CD14-positive monocyte (primary cell): ENCODE data around the gene DDX31. TPM values are rescaled to one million over a fixed set of nuclear protein-coding genes. Genes with fewer than 3 reads are reported as not detected.

Source experiments
- DNase-seq, 3 donors: peaks; one replicate each; pipeline ENCODE4 v3.0.0-alpha.2; 2011 to 2022
- H2AFZ ChIP-seq: 2 replicates; pipeline ENCODE4 v1.6.0; 2012; ENCODE audit warnings: mild to moderate bottlenecking, low read depth, low read length, inconsistent platforms; ENCODE audit not compliant: insufficient read depth, poor library complexity, severe bottlenecking
- H3K27ac ChIP-seq, 2 donors: 1 replicate in 1 of 2; 2 replicates in 1 of 2; pipeline ENCODE4 v1.5.1; 2012 to 2013; ENCODE audit warnings: low read length in 2 of 2, control low read depth in 1 of 2, inconsistent platforms in 1 of 2, low read depth in 1 of 2, mild to moderate bottlenecking in 1 of 2
- H3K27me3 ChIP-seq, 2 donors: one replicate each; pipeline versions ENCODE4 v1.6.0 to v1.6.1; 2011 to 2013; ENCODE audit warnings: low read length in 2 of 2; ENCODE audit not compliant: control insufficient read depth in 2 of 2, insufficient read depth in 2 of 2
- H3K36me3 ChIP-seq, 2 donors: replicated peaks in 1 of 2; 1 replicate in 1 of 2; 2 replicates in 1 of 2; pipeline versions ENCODE4 v1.5.1 to v1.6.1; 2012 to 2013; ENCODE audit warnings: low read length in 2 of 2, control low read depth in 1 of 2, inconsistent platforms in 1 of 2, mild to moderate bottlenecking in 1 of 2; ENCODE audit not compliant: insufficient read depth in 2 of 2, control insufficient read depth in 1 of 2
- H3K4me1 ChIP-seq, 2 donors: 1 replicate in 1 of 2; 2 replicates in 1 of 2; pipeline versions ENCODE4 v1.5.1 to v1.6.1; 2012 to 2013; ENCODE audit warnings: low read length in 2 of 2, control low read depth in 1 of 2, inconsistent platforms in 1 of 2, mild to moderate bottlenecking in 1 of 2, moderate library complexity in 1 of 2; ENCODE audit not compliant: insufficient read depth in 2 of 2, control insufficient read depth in 1 of 2
- H3K4me2 ChIP-seq: replicated peaks from 2 replicates; pipeline ENCODE3; 2012; ENCODE audit warnings: low read length, moderate library complexity, mild to moderate bottlenecking; ENCODE audit not compliant: poor library complexity, severe bottlenecking; ENCODE audit errors: extremely low read depth
- H3K4me3 ChIP-seq, 3 experiments: fragments of 200-600 bp in 1 of 3; sonication (generic) in 1 of 3; replicated peaks in 1 of 3; 1 replicate in 2 of 3; 2 replicates in 1 of 3; pipeline ENCODE4 v1.5.1; 2011 to 2013; ENCODE audit warnings: low read length in 3 of 3, mild to moderate bottlenecking in 3 of 3, control low read depth in 2 of 3, low read depth in 2 of 3, inconsistent platforms in 1 of 3, moderate library complexity in 1 of 3
- H3K79me2 ChIP-seq: 2 replicates; pipeline ENCODE4 v1.6.0; 2012; ENCODE audit warnings: mild to moderate bottlenecking, control low read depth, inconsistent platforms, low read length, moderate library complexity; ENCODE audit not compliant: insufficient read depth
- H3K9ac ChIP-seq: 2 replicates; pipeline ENCODE4 v1.6.0; 2017; ENCODE audit warnings: low read length, mild to moderate bottlenecking; ENCODE audit not compliant: insufficient read depth, poor library complexity, severe bottlenecking
- H3K9me3 ChIP-seq, 2 donors: replicated peaks in 1 of 2; 1 replicate in 1 of 2; 2 replicates in 1 of 2; pipeline versions ENCODE4 v1.5.1 to v1.6.1; 2012 to 2013; ENCODE audit warnings: low read length in 2 of 2, control low read depth in 1 of 2; ENCODE audit not compliant: control insufficient read depth in 1 of 2, insufficient read depth in 1 of 2
- H4K20me1 ChIP-seq: 2 replicates; pipeline ENCODE4 v1.6.0; 2012; ENCODE audit warnings: mild to moderate bottlenecking, low read length, control low read depth, moderate library complexity; ENCODE audit not compliant: insufficient read depth
- H3K27ac Mint-ChIP-seq, 7 donors: one replicate each; pipeline ENCODE4 v1.8.0; 2020; ENCODE audit warnings: mild to moderate bottlenecking in 7 of 7, mixed read lengths in 7 of 7, moderate library complexity in 6 of 7, inconsistent platforms in 2 of 7
- H3K27me3 Mint-ChIP-seq, 3 donors: one replicate each; pipeline ENCODE4 v1.8.0; 2021 to 2022; ENCODE audit warnings: low read depth in 3 of 3, mild to moderate bottlenecking in 3 of 3, mixed read lengths in 3 of 3, moderate library complexity in 3 of 3, inconsistent platforms in 1 of 3
- H3K36me3 Mint-ChIP-seq, 2 donors: one replicate each; pipeline ENCODE4 v1.8.0; 2020; ENCODE audit warnings: mixed read lengths in 2 of 2, inconsistent platforms in 1 of 2, mild to moderate bottlenecking in 1 of 2
- H3K4me1 Mint-ChIP-seq: one replicate; pipeline ENCODE4 v1.8.0; 2020; ENCODE audit warnings: mild to moderate bottlenecking, mixed read lengths
- H3K4me3 Mint-ChIP-seq, 2 donors: one replicate each; pipeline ENCODE4 v1.8.0; 2020; ENCODE audit warnings: mild to moderate bottlenecking in 2 of 2, mixed read lengths in 2 of 2, moderate library complexity in 1 of 2
- H3K9me3 Mint-ChIP-seq, 7 donors: one replicate each; pipeline ENCODE4 v1.8.0; 2020 to 2022; ENCODE audit warnings: mixed read lengths in 7 of 7, mild to moderate bottlenecking in 6 of 7, moderate library complexity in 6 of 7, inconsistent platforms in 2 of 7
- WGBS: methylation state at CpG from one replicate; pipeline ENCODE4 v1.1.5; 2013; ENCODE audit warnings: missing lambda C conversion rate; ENCODE audit not compliant: insufficient coverage; 5-methylcytosine and 5-hydroxymethylcytosine counted together
- intact Hi-C, 2 donors: fragments of 100-400 bp; cut with micrococcal nuclease; formaldehyde crosslinking; loops; one replicate each; pipeline versions ENCODE4 v1.15.0 to v1.15.1; 2023
- polyA plus RNA-seq, 3 donors: library from polyadenylated mRNA; depleted of rRNA in 1 of 3; unstranded in 2 of 3; stranded (reverse) in 1 of 3; fragments of 300-500 nt in 2 of 3; fragments of >200 nt in 1 of 3; fragmentation: Illumina TruSeq in 2 of 3; gene quantifications; 1 replicate in 2 of 3; 2 replicates in 1 of 3; pipeline ENCODE4 v1.2.3, GENCODE V29; 2012 to 2021
- TF ChIP-seq, protein P1 (sequence below): fragments of 200-600 bp; IDR thresholded peaks from one replicate; pipeline ENCODE4 v1.8.0; 2022; ENCODE audit warnings: antibody characterized with exemption, mild to moderate bottlenecking

The DDX31 gene
- polyA plus RNA-seq, 3 donors = 1.1 to 4.2 (median 1.5) TPM

- Histone ChIP-seq H3K9ac (no peak overlapping the region), H4K20me1 (no peaks in the 10 kb centered on the region), H3K9me3 (no peaks in the 10 kb centered on the region), H3K27ac (no peak overlapping the region), H3K79me2 (no peaks in the 10 kb centered on the region), H3K27me3 (no peaks in the 10 kb centered on the region), H3K4me1 (no peaks in the 10 kb centered on the region), H3K36me3 (peaks cover 18 to 59% of the 10 kb centered on the region in 2 donors), H3K4me2 (no peak overlapping the region), H2AFZ (no peak overlapping the region), H3K4me3 (no peak overlapping the region)
- Mint-ChIP-seq H3K27ac (no peak overlapping the region), H3K27me3 (peaks cover 0 to 2% (median 2%) of the 10 kb centered on the region in 3 donors), H3K4me1 (no peaks in the 10 kb centered on the region), H3K4me3 (no peak overlapping the region), H3K36me3 (peaks cover 33 to 46% of the 10 kb centered on the region in 2 donors), H3K9me3 (no peaks in the 10 kb centered on the region)
- no peak for DNase-seq
- TF ChIP-seq, protein P1, sequence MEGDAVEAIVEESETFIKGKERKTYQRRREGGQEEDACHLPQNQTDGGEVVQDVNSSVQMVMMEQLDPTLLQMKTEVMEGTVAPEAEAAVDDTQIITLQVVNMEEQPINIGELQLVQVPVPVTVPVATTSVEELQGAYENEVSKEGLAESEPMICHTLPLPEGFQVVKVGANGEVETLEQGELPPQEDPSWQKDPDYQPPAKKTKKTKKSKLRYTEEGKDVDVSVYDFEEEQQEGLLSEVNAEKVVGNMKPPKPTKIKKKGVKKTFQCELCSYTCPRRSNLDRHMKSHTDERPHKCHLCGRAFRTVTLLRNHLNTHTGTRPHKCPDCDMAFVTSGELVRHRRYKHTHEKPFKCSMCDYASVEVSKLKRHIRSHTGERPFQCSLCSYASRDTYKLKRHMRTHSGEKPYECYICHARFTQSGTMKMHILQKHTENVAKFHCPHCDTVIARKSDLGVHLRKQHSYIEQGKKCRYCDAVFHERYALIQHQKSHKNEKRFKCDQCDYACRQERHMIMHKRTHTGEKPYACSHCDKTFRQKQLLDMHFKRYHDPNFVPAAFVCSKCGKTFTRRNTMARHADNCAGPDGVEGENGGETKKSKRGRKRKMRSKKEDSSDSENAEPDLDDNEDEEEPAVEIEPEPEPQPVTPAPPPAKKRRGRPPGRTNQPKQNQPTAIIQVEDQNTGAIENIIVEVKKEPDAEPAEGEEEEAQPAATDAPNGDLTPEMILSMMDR = no peak
- intact Hi-C loops = no loop called here
- 97% methylated on average over 10 of the region's 12 CpGs for WGBS
These were observed 32.0 kb downstream of the DDX31 start for GRCh38 chr9:132637801-132638200.

DNA sequence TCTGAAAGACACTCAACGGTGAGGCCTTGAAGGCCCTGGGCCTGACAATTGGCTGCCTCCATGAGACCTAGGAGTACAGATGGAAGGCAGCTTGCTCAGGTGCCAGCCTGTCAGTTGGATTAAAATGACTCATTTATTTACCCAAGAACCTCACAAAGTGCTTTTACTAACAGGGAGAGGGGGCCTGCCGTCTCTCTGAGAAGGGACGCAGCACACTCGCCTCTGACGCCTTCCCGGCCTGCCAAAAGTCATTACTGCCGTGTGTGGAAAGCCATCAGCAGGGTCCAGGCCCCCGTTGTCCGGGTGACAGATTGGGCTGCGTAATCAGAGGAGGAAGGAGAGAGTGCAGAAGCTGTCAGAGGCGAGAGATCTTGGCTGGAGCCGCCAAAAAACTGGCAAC, 32.4 kb downstream of the DDX31 start:
- Mint-ChIP-seq H3K27me3 (peaks cover 0 to 2% (median 2%) of the 10 kb centered on the region in 3 donors), H3K4me3 (no peak overlapping the region), H3K27ac (no peak overlapping the region), H3K9me3 (no peaks in the 10 kb centered on the region), H3K4me1 (no peaks in the 10 kb centered on the region), H3K36me3 (peaks cover 31 to 46% of the 10 kb centered on the region in 2 donors)
- Histone ChIP-seq H2AFZ (no peak overlapping the region), H3K9me3 (no peaks in the 10 kb centered on the region), H3K27me3 (no peaks in the 10 kb centered on the region), H3K9ac (no peak overlapping the region), H3K79me2 (no peaks in the 10 kb centered on the region), H3K4me3 (no peak overlapping the region), H4K20me1 (no peaks in the 10 kb centered on the region), H3K4me2 (no peak overlapping the region), H3K4me1 (no peaks in the 10 kb centered on the region), H3K36me3 (peaks cover 17 to 56% of the 10 kb centered on the region in 2 donors), H3K27ac (no peak overlapping the region)
- WGBS = 96% methylated on average over 4 of the region's 12 CpGs
- intact Hi-C loops = no loop called here
- TF ChIP-seq, protein P1 = no peak
- no peak for DNase-seq
